COLO829 (cell line): Measurements from ENCODE around the gene PCDHA7.
"Not testable (repeated sequence)": the region's sequence is repeated elsewhere in the genome, so short reads cannot be mapped to it uniquely, and the experiment has no call there.

ENCODE experiments used
- DNase-seq: peaks from one replicate; pipeline ENCODE4 v3.0.0; 2012; ENCODE audit warnings: low spot score

Gene PCDHA7, protein sequence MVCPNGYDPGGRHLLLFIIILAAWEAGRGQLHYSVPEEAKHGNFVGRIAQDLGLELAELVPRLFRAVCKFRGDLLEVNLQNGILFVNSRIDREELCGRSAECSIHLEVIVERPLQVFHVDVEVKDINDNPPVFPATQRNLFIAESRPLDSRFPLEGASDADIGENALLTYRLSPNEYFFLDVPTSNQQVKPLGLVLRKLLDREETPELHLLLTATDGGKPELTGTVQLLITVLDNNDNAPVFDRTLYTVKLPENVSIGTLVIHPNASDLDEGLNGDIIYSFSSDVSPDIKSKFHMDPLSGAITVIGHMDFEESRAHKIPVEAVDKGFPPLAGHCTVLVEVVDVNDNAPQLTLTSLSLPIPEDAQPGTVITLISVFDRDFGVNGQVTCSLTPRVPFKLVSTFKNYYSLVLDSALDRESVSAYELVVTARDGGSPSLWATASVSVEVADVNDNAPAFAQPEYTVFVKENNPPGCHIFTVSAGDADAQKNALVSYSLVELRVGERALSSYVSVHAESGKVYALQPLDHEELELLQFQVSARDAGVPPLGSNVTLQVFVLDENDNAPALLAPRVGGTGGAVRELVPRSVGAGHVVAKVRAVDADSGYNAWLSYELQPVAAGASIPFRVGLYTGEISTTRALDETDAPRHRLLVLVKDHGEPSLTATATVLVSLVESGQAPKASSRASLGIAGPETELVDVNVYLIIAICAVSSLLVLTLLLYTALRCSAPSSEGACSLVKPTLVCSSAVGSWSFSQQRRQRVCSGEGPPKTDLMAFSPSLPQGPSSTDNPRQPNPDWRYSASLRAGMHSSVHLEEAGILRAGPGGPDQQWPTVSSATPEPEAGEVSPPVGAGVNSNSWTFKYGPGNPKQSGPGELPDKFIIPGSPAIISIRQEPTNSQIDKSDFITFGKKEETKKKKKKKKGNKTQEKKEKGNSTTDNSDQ

DNA sequence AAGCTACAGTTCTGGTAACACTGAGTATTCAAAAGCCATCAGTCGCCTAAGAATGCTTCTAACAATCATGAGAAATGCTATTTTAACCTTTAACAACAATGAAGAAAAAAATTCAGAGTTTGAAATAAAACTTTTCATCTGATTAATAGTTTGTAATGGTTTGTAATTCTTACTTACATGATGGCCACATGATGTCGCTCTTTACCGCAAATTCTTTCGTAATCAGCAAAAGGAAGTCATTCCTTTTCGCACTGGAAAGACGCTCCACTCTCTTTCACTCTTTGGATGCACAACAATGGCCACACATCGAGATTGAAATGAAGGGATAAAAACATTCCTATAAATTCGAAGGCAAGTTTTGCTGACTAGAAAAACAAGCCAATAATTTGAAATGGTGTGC lies at the start of gene PCDHA7:
Gene PCDHA7, plus strand, starts transcription at position 277 of the 400 bp plus-strand sequence. Its CDS starts 115 bp downstream, at position 392.
- no peak for DNase-seq

DNA sequence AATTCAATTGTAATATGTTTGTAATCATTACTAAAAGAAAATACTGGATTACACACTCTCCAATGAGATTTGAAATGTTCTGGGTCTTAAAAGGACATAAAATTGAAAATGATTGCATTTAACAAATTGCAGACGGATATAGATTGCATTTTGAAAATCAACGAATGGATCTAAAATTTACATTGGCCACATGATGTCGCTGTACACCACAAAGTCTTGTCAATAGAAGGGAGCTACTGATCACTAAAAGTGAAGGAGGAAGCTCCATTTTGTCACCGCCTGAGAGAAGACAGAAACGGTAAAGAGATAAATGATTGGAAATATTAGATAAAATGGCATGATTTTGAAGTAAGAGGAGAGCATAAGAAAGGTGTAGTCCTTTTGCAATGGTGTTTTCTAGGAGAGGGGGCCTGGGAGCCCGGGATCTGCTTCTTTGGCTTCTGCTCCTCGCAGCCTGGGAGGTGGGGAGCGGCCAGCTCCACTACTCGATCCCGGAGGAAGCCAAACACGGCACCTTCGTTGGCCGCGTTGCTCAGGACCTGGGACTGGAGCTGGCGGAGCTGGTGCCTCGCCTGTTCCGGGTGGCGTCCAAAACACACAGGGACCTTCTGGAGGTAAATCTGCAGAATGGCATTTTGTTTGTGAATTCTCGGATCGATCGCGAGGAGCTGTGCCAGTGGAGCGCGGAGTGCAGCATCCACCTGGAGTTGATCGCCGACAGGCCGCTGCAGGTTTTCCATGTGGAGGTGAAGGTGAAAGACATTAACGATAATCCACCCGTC lies 48.0 kb upstream of the PCDHA7 start, which contains the start of gene PCDHA1:
Gene PCDHA1, plus strand, starts transcription at position 236 of the 782 bp plus-strand sequence.
- DNase-seq, result no peak

DNA sequence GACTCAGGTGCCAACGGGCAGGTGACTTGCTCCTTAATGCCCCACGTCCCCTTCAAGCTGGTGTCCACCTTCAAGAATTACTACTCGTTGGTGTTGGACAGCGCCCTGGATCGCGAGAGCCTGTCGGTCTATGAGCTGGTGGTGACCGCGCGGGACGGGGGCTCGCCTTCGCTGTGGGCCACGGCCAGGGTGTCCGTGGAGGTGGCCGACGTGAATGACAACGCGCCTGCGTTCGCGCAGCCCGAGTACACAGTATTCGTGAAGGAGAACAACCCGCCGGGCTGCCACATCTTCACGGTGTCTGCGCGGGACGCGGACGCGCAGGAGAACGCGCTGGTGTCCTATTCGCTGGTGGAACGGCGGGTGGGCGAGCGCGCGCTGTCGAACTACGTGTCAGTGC lies 46.6 kb upstream of the PCDHA7 start:
- not testable (repeated sequence) for DNase-seq

DNA sequence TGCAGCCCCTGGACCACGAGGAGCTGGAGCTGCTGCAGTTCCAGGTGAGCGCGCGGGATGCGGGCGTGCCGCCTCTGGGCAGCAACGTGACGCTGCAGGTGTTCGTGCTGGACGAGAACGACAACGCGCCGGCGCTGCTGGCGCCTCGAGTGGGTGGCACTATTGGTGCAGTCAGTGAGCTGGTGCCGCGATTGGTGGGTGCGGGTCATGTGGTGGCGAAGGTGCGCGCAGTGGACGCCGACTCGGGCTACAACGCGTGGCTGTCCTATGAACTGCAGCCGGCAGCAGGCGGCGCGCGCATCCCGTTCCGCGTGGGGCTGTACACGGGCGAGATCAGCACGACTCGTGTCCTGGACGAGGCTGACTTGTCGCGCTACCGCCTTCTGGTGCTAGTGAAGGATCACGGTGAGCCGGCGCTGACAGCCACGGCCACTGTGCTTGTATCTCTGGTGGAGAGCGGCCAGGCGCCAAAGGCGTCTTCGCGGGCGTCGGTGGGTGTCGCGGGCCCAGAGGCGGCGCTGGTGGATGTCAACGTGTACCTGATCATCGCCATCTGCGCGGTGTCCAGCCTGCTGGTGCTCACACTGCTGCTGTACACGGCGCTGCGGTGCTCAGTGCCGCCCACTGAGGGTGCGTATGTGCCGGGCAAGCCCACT lies 46.1 kb upstream of the PCDHA7 start:
- not testable (repeated sequence) for DNase-seq

DNA sequence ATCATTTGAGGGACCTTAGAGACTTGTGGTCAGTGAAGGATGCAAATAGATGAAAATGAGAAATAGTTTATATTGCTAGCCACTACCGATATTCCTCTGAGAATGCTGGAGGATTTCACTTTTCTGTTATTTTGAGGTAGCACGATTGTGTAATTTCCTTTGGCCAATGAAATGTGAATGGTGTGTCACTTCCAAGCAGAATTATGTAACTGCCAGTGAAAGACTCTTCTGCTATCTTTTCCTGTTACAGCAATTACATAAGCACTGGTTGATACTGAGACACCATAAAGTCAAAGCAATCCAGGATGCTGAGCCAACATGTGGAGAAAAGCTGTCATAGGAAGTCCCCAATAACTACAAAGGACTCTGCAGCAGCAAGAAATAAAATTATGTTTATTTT lies 43.0 kb upstream of the PCDHA7 start:
- DNase-seq, result no peak

DNA sequence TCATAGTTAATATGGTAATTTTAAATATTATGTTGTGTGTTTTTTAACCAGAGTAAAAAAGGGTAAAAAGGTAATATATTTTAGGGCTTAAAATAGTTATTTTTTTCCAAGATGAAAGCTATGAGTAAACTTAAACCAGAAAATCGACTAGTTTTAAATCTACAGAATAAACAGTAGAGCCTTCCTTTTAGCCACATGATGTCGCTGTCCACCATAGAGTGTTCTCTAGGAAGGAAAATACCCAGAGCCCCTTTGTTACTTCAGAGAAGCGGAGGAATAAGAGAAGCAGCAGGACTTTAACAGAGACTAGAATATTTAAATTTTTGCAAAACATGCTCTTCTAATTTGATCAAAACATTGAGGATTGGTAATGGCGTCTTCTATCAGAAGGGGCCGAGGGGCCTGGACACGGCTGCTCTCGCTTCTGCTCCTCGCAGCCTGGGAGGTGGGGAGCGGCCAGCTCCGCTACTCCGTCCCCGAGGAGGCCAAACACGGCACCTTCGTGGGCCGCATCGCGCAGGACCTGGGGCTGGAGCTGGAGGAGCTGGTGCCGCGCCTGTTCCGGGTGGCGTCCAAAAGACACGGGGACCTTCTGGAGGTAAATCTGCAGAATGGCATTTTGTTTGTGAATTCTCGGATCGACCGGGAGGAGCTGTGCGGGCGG lies 39.3 kb upstream of the PCDHA7 start, which contains the start of gene PCDHA2:
Gene PCDHA2, plus strand, starts transcription at position 258 of the 664 bp plus-strand sequence.
- DNase-seq, result no peak

DNA sequence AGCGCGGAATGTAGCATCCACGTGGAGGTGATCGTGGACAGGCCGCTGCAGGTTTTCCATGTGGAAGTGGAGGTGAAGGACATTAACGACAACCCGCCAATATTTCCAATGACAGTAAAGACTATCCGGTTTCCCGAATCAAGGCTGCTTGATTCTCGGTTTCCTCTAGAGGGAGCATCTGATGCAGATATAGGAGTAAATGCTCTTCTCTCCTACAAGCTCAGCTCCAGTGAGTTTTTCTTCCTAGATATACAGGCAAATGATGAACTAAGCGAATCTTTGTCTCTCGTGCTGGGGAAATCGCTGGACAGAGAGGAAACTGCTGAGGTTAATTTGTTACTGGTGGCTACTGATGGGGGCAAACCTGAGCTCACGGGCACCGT lies 38.8 kb upstream of the PCDHA7 start:
- no peak for DNase-seq

DNA sequence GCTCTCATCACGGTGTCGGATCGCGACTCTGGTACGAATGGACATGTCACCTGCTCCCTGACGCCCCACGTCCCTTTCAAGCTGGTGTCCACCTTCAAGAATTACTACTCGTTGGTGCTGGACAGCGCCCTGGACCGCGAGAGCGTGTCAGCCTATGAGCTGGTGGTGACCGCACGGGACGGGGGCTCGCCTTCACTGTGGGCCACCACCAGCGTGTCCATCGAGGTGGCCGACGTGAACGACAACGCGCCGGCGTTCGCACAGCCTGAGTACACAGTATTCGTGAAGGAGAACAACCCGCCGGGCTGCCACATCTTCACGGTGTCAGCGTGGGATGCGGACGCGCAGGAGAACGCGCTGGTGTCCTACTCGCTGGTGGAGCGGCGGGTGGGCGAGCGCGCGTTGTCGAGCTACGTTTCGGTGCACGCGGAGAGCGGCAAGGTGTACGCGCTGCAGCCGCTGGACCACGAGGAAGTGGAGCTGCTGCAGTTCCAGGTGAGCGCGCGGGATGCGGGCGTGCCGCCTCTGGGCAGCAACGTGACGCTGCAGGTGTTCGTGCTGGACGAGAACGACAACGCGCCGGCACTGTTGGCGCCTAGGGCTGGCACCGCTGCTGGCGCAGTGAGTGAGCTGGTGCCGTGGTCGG lies 37.9 kb upstream of the PCDHA7 start:
- DNase-seq, result not testable (repeated sequence)

DNA sequence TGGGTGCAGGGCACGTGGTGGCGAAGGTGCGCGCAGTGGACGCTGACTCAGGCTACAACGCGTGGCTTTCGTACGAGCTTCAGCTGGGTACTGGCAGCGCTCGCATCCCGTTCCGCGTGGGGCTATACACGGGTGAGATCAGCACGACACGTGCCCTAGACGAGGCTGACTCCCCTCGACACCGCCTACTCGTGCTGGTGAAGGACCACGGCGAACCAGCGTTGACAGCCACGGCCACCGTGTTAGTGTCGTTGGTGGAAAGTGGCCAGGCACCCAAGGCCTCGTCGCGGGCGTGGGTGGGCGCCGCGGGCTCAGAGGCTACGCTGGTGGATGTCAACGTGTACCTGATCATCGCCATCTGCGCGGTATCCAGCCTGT lies 37.4 kb upstream of the PCDHA7 start:
- no peak for DNase-seq

DNA sequence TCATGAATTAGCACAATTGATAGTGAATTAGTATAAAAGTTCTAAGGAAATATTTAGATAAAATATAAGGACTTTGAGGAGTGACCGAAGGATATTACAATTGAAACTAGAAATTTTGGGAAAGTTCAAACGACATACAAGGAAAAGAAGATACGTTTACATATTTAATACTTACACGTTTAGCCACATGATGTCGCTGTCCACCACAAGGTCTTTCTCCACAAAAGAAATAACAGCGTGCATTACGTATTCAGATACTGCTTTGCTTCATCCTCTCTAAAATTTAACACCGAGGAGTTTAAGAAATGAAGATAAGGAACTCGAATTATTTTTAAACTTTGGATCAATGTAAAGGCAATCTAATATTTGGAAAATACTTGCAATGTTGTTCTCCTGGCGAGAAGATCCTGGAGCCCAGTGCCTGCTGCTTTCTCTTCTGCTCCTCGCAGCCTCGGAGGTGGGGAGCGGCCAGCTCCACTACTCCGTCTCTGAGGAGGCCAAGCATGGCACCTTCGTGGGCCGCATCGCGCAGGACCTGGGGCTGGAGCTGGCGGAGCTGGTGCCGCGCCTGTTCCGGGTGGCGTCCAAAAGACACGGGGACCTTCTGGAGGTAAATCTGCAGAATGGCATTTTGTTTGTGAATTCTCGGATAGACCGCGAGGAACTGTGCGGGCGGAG lies 33.1 kb upstream of the PCDHA7 start, which contains the start of gene PCDHA3:
Gene PCDHA3, plus strand, starts transcription at position 242 of the 678 bp plus-strand sequence.
- no peak for DNase-seq

DNA sequence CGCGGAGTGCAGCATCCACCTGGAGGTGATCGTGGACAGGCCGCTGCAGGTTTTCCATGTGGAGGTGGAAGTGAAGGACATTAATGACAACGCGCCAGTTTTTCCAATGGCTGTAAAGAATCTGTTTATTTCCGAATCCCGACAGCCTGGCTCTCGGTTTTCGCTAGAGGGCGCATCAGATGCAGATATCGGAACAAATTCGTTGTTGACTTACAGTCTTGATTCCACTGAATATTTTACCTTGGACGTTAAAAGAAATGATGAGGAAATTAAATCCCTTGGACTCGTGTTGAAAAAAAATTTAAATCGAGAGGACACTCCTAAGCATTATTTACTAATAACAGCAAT lies 32.6 kb upstream of the PCDHA7 start:
- DNase-seq, result no peak

DNA sequence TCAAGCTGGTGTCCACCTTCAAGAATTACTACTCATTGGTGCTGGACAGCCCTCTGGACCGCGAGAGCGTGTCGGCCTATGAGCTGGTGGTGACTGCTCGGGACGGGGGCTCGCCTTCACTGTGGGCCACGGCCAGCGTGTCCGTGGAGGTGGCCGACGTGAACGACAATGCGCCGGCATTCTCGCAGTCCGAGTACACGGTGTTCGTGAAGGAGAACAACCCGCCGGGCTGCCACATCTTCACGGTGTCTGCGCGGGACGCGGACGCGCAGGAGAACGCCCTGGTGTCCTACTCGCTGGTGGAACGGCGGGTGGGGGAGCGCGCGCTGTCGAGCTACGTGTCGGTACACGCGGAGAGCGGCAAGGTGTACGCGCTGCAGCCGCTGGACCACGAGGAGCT lies 31.7 kb upstream of the PCDHA7 start:
- not testable (repeated sequence) for DNase-seq

DNA sequence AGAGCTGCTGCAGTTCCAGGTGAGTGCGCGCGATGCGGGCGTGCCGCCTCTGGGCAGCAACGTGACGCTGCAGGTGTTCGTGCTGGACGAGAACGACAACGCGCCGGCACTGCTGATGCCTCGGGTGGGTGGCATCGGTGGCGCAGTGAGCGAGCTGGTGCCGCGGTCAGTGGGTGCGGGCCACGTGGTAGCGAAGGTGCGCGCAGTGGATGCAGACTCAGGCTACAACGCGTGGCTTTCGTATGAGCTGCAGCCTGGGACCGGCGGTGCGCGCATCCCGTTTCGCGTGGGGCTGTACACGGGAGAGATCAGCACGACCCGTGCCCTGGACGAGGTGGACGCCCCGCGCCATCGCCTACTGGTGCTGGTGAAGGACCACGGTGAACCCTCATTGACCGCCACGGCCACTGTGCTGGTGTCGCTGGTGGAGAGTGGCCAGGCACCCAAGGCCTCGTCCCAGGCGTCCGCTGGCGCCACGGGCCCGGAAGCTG lies 31.2 kb upstream of the PCDHA7 start:
- no peak for DNase-seq

DNA sequence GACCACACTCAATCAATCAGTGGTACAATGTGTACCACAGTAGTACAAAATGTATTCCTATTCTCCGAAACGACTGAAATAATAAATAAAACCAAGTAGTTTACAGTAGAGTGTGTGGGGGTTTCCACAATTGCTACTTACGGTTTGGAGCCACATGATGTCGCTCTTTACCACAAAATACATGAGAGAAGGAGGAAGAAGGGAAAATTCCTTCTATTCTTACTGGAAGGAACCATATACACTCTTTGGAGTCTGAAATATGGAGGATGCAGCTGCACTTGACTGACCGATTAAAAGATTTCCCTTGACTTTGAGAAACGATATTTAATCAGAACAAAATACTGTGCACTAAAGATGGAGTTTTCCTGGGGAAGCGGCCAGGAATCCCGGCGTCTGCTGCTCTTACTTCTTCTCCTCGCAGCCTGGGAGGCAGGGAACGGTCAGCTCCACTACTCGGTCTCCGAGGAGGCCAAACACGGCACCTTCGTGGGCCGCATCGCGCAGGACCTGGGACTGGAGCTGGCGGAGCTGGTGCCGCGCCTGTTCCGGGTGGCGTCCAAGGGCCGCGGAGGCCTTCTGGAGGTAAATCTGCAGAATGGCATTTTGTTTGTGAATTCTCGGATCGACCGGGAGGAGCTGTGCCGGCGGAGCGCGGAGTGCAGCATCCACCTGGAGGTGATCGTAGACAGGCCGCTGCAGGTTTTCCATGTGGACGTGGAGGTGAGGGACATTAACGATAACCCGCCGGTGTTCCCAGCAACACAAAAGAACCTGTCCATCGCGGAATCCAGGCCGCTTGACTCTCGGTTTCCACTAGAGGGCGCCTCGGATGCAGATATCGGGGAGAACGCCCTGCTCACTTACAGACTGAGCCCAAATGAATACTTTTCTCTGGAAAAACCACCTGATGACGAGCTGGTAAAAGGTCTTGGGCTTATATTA lies 27.0 kb upstream of the PCDHA7 start, which contains the start of gene PCDHA4:
Gene PCDHA4, plus strand, starts transcription at position 235 of the 942 bp plus-strand sequence.
- no peak for DNase-seq

DNA sequence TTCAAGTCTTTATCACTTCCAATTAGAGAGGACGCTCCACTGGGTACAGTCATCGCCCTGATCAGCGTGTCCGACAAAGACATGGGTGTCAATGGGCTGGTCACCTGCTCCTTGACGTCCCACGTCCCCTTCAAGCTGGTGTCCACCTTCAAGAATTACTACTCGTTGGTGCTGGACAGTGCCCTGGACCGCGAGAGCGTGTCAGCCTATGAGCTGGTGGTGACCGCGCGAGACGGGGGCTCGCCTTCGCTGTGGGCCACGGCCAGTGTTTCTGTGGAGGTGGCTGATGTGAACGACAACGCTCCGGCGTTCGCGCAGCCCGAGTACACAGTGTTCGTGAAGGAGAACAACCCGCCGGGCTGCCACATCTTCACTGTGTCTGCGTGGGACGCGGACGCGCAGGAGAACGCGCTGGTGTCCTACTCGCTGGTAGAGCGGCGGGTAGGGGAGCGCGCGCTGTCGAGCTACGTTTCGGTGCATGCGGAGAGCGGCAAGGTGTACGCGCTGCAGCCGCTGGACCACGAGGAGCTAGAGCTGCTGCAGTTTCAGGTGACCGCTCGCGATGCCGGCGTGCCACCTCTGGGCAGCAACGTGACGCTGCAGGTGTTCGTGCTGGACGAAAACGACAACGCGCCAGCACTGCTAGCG lies 25.7 kb upstream of the PCDHA7 start:
- DNase-seq, result not testable (repeated sequence)

DNA sequence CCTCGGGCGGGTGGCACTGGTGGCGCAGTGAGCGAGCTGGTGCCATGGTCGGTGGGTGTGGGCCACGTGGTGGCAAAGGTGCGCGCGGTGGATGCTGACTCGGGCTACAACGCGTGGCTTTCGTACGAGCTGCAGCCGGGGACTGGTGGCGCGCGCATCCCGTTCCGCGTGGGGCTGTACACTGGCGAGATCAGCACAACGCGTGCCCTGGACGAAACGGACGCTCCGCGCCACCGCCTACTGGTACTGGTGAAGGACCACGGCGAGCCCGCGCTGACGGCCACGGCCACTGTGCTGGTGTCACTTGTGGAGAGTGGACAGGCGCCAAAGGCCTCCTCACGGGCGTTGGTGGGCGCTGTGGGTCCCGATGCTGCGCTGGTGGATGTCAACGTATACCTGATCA lies 25.2 kb upstream of the PCDHA7 start:
- DNase-seq, result no peak

DNA sequence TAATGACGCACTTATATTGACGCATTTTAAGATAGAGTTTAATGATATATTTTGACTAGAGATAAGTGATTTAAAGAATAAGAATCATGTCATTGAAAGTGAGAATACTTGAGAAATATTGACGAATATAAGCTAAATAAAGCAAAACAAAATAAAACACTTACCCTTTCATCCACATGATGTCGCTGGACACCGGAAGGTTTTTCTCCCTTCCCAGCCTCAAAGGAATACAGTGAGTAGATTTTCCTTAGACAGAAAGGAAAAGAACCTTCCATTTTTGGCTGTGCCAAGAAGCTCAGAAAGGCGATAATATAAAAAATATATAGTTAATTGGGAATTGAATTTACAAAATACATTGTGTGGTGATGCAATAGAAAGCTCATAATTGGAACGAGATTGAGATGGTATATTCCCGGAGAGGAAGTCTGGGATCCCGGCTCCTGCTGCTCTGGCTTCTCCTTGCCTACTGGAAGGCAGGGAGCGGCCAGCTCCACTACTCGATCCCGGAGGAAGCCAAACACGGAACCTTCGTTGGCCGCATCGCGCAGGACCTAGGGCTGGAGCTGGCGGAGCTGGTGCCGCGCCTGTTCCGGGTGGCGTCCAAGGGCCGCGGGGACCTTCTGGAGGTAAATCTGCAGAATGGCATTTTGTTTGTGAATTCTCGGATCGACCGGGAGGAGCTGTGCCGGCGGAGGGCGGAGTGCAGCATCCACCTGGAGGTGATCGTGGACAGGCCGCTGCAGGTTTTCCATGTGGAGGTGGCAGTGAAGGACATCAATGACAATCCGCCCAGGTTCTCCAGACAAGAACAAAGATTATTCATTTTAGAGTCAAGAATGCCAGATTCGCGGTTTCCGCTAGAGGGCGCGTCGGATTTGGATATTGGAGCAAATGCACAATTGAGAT lies 12.4 kb upstream of the PCDHA7 start, which contains the start of gene PCDHA5:
Gene PCDHA5, plus strand, starts transcription at position 239 of the 906 bp plus-strand sequence.
- peak; percentile 42 for DNase-seq
